Hepatic stellate cell (primary cell): ENCODE data around the gene CCDC158.

Experiments
- DNase-seq: peaks from one replicate; pipeline ENCODE4 v3.0.0; 2011; ENCODE audit warnings: low spot score

CCDC158 gene

GRCh38 chr4:76280488-76281441, 140.2 kb downstream of the CCDC158 start:
- DNase-seq, result no peak

GRCh38 chr4:76279462-76279861, 141.5 kb downstream of the CCDC158 start:
- DNase-seq, result no peak

GRCh38 chr4:76278583-76278982, 142.4 kb downstream of the CCDC158 start:
- DNase-seq, result no peak

GRCh38 chr4:76277667-76278066, 143.3 kb downstream of the CCDC158 start:
- no peak for DNase-seq

- DNase-seq, result no peak
Observed at GRCh38 chr4:76276813-76277212, 144.1 kb downstream of the CCDC158 start.

- no peak for DNase-seq
Observed at GRCh38 chr4:76275486-76276124, 145.3 kb downstream of the CCDC158 start.

- DNase-seq, result no peak
Observed at GRCh38 chr4:76272999-76273398, 147.9 kb downstream of the CCDC158 start.

- DNase-seq, result no peak
Observed at GRCh38 chr4:76272582-76272981, 148.4 kb downstream of the CCDC158 start.

- no peak for DNase-seq
Observed at GRCh38 chr4:76272073-76272472, 148.9 kb downstream of the CCDC158 start.

- no peak for DNase-seq
Observed at GRCh38 chr4:76271248-76271647, 149.7 kb downstream of the CCDC158 start.

GRCh38 chr4:76270244-76271175, 150.4 kb downstream of the CCDC158 start:
- no peak for DNase-seq

- no peak for DNase-seq
Observed at GRCh38 chr4:76267811-76268210, 153.1 kb downstream of the CCDC158 start.

GRCh38 chr4:76266627-76267026, 154.3 kb downstream of the CCDC158 start:
- DNase-seq, result no peak

- no peak for DNase-seq
Observed at GRCh38 chr4:76265631-76266218, 155.2 kb downstream of the CCDC158 start.
